Neural cell (in vitro differentiated cells): Measurements from ENCODE around the gene SAMD1.

Experiments
- POLR2AphosphoS5 ChIP-seq: IDR thresholded peaks from 2 replicates; pipeline ENCODE4 v1.6.1; 2012
- TF ChIP-seq, protein P1 (sequence below): fragments of 450-650 bp; IDR thresholded peaks from 2 replicates; pipeline ENCODE4 v1.5.1; 2014; ENCODE audit warnings: antibody characterized with exemption, mild to moderate bottlenecking, moderate library complexity; ENCODE audit not compliant: poor library complexity, severe bottlenecking

- TF ChIP-seq POLR2AphosphoS5: no peak
- TF ChIP-seq, protein P1, sequence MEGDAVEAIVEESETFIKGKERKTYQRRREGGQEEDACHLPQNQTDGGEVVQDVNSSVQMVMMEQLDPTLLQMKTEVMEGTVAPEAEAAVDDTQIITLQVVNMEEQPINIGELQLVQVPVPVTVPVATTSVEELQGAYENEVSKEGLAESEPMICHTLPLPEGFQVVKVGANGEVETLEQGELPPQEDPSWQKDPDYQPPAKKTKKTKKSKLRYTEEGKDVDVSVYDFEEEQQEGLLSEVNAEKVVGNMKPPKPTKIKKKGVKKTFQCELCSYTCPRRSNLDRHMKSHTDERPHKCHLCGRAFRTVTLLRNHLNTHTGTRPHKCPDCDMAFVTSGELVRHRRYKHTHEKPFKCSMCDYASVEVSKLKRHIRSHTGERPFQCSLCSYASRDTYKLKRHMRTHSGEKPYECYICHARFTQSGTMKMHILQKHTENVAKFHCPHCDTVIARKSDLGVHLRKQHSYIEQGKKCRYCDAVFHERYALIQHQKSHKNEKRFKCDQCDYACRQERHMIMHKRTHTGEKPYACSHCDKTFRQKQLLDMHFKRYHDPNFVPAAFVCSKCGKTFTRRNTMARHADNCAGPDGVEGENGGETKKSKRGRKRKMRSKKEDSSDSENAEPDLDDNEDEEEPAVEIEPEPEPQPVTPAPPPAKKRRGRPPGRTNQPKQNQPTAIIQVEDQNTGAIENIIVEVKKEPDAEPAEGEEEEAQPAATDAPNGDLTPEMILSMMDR: no peak
These were observed 49.4 kb upstream of the SAMD1 start for GRCh38 chr19:14139944-14140343.
